Measurements from ENCODE around the gene CACNA2D1.

GRCh38 chr7:82173400-82174021 lies 270.1 kb downstream of the CACNA2D1 start:
- TF ChIP-seq TSC22D4 (tag; IDR thresholded peaks at IDR 0.05) (no peak), CEBPB (tag; IDR thresholded peaks at IDR 0.05) (no peak)
- TF ChIP-seq, protein P1, sequence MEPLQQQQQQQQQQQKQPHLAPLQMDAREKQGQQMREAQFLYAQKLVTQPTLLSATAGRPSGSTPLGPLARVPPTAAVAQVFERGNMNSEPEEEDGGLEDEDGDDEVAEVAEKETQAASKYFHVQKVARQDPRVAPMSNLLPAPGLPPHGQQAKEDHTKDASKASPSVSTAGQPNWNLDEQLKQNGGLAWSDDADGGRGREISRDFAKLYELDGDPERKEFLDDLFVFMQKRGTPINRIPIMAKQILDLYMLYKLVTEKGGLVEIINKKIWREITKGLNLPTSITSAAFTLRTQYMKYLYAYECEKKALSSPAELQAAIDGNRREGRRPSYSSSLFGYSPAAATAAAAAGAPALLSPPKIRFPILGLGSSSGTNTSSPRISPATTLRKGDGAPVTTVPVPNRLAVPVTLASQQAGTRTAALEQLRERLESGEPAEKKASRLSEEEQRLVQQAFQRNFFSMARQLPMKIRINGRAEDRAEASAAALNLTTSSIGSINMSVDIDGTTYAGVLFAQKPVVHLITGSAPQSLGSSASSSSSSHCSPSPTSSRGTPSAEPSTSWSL (CRISPR knock-in tag; IDR thresholded peaks at IDR 0.05; ENCODE audit: borderline replicate concordance), result no peak

Data from K562 (cell line).